GM19372 (cell line): ENCODE data around the gene LGALS9.
A peak's percentile ranks its signal among the peaks of the same experiment; 100 is the strongest.
"Not testable (repeated sequence)": the region's sequence is repeated elsewhere in the genome, so short reads cannot be mapped to it uniquely, and the experiment has no call there.

Experiments used
- ATAC-seq: cut with Tn5 transposase; IDR thresholded peaks from one replicate; pipeline ENCODE4 v1.9.1; 2021; ENCODE audit warnings: mild to moderate bottlenecking, low read depth, moderate library complexity; ENCODE audit not compliant: unreplicated experiment

The LGALS9 gene

GRCh38 chr17:27650836-27651235, 19.8 kb downstream of the LGALS9 start:
- no peak for ATAC-seq

DNA sequence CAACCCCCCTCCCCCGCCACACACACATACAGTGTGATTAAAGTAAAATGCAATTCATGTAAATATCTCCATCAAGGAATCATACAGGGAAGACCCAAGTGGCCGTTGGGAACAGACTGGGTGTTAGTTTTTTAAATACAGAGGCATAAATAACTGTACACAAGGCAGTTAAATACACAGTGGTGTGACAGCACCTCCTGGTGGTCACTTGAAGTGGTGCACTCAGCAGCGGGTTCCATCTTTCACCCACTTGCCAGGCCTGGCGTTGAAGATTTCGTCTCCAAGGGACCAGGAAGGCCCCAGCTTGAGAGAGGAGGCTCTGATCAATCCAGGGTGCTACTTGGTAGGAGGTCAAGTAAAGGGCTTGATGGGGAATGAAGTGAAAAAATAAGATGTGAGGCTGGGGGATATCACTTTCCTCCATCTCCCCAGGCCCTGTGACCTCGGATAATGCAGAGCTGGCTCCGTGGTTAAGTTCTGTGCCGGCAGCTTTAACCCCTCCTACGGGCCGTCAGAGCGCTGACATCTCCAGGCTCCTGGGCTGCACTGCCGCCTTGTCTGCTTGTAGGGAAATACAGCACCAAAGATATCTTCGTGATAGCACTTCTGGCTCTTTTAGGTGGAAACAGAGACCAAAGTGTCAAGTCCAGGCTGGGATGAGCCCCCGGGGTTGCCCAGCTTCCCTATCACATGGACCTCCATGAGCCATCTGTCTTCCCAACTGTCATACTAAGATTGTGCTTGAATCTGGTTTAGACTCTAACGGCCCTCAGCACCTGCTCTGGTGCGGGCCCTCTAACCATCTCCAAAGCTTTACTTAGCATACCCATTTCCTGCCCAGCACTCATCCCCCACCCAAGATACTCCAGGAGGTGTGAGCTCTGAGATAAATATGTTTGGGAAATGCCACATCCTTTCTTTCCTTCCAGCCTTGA, 20.7 kb downstream of the LGALS9 start:
- no peak for ATAC-seq

GRCh38 chr17:27653449-27653971, 22.5 kb downstream of the LGALS9 start:
- not testable (repeated sequence) for ATAC-seq

DNA sequence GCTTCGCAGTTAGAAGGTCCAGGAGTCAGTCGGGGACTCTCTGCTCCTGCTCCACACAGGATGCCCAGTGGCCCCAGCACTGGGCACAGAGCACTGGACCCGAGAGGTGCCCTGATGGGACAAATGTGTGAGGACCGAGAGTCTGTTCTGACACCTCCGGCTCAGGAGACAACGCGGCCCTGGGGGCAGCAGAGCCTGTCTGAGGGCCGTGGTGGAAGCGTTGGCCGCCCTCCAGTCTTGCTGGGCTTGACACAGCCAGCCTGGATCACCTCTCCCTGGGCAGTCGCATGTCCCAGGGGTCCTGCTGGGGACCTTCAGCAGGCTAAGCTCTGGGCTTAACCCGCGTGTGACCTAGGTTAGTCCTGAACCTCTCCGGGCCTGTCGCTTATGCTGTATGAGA, 23.1 kb downstream of the LGALS9 start:
- no peak for ATAC-seq

GRCh38 chr17:27654654-27655524, 23.9 kb downstream of the LGALS9 start:
- peak; percentile 86 for ATAC-seq

DNA sequence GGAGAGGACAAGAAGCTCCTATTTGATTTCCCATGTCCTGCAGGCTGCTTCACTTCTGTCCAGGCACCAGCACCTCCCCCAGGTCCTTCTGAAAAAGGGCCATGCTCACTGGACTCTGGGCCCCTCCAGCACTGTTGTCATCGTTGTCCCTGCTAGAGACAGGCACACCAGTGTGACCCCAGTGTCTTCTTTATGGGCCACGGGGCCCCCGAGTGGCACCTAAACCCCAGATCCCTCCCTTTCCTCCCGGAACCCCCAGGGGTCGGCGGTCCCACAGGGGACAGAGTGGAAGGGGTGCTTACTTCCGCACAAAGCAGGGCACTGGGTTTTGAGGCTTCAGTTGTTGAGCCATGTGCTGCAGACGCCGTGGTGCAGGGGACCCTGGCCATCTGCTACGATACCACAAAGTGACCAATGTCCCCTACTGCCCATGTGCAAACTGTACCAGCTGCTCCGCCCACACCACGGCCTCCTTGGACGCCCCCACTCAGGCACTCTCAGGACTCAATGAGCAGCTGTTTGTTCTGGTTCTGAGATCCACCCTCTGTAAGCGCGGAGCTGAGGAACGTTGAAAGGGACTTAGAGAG, 24.6 kb downstream of the LGALS9 start:
- not testable (repeated sequence) for ATAC-seq

- ATAC-seq: not testable (repeated sequence)
Observed at GRCh38 chr17:27656620-27657019, 25.6 kb downstream of the LGALS9 start.

DNA sequence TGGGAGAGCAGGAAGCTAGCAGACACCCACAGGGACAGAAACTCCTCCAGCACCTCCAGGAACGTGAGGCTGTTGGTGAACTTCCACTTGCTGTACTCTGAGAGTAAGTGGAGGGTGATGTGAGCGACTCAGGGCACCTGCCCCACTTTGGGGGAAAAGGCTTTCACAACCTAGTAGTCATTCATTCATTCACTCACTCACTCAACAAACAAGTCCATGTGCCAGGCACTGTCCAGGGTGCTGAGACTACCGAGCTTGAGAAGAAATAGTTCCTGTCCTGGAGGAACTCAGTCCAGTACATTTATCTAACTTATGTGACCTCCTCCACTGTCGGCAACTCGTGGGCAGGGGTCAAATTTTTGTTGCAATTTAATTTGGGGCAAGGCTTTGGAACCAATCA, 26.6 kb downstream of the LGALS9 start:
- ATAC-seq: no peak

GRCh38 chr17:27659683-27660082, 28.7 kb downstream of the LGALS9 start:
- no peak for ATAC-seq

DNA sequence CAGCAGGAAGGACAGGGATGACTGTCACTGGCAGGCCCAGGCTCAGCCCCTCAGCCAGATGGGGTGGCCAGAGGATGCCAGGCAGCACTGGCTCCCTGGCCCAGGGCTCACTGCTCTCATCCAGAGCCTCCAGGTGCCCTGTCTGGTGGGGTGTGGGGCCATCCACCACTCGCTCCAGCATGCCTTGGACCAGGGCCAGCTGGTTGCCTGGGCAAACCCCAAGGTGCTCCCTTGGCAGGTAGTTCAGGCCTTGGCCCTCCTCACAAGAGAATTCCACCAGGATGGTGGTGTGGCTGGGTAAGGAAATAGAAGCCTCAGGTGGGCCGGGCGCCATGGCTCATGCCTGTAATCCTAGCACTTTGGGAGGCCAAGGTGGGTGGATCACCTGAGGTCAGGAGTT, 29.4 kb downstream of the LGALS9 start:
- ATAC-seq: no peak

DNA sequence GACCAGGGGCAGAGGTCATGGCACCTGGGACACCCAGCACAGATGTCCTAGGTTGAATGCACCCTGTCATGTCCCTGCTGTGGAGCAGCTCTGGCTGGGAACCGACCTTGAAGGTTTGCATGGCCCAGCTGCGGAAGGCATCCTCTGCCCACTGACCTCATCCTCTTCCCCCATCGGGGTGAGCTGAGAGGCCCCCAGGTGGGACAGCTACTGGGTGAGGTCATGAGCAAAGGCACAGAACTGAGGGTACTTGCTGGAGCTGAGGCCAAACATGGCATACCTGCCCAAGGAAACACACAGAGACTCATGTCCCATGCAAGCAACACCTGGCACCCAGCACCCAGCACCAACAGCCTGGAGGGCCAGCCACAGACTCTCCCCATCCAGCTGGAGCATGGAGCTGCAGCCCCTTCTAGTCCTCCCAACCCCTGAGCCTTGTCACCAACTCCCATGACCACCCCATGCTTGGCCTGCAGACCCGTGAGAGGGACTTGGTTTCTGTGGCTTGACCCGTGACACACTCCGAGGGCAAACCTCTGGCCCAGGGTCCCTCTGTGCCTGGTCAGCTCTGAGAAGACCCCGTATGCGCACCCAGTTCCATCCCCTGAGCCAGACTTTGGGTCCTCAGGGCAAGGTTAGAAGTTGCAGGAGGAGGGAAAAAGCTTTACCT, 33.1 kb downstream of the LGALS9 start:
- no peak for ATAC-seq

DNA sequence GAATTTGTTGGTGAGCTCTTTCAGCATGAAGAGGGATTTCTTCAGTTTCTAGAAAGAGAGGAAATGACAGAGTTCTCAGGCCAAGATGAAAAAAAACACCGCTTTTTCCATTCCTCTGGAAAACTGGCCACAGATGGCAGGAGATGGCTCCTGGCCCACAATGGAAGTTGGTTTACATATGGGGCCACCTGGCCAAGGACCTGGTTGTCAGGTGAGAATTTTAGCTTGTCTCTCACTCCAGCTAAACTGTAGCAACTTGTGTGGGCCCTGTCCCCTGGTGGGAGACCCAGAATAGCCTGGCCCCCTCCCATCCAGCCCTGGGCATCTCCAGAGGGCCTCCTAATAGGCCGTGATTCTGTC, 33.6 kb downstream of the LGALS9 start:
- ATAC-seq: no peak

GRCh38 chr17:27665549-27665948, 34.6 kb downstream of the LGALS9 start:
- ATAC-seq: no peak

DNA sequence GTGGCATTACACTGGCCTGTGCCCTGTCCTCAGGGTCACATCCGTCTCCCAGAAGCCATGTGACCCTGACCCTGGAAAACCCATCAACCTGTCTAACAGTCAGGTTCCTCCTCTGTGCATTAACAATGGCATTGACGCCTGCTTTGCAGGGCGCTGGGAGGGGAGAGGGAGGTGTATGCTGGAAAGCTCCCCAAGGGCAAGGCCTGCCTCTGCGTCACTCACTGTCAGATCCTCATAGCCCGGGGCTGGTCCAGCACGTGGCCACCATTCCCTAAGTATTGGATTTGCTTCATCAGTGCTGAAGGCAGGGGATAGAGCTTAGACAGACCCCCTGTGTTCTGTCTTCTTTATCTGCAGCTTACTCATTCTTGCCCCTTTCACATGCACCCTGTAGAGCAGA, 35.3 kb downstream of the LGALS9 start:
- ATAC-seq: not testable (repeated sequence)

DNA sequence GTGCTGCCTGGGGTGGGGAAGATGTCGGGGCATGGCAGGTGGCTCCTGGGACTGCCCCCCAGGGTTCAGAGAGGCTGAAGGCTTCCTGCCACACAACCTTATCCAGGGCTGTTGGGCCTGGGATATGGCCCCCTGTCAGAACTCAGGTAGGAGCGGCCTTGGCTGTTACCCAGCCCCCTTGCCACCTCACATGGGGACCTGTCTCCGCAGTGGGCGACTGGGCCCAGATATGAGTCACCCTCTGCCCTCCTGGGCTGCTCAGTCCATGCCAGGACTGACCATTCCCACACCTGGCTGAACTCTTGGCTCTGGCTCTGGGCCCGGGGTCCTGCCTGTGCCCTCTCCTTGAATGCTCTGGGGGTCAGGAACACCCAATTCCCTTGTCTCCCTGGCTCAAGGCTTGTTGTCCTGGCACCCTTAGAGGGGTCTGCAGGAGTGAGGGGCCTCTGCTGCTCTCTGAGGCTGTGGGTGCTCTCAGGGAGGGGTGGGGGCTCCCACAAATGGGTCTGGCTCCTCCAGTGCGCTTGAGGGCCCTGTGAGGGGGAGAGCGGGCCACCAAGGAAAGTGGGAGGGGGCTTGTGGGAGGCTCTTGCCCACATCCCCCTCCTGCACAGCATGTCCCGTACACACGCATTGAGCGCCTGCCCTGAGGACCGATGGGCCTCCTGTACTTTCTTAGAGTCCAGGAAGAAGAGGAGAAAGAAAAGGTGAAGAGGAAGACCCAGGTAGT, 36.0 kb downstream of the LGALS9 start:
- ATAC-seq: no peak

- ATAC-seq: no peak
Observed at GRCh38 chr17:27667656-27668487, 36.9 kb downstream of the LGALS9 start.

GRCh38 chr17:27668488-27668823, 37.5 kb downstream of the LGALS9 start:
- no peak for ATAC-seq

DNA sequence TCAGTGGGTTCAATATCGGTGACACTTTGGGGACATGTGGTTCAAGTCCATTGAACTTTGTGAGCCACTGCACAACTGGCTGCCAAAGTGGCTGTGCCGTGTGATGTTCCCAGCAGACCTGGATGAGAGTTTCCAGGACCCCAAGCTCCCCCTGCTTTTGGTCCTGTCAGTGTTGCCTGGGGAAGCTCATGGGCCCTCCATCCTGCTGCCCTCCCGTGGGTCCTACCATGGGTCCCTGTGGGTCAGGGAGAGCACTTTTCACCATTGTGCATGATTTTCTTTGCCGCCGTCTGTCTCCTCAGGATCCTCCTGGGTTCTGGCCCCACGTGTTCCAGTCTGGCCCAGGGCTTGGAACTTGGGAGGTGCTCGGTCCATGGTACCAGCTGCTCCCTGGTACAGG, 38.1 kb downstream of the LGALS9 start:
- ATAC-seq: no peak

DNA sequence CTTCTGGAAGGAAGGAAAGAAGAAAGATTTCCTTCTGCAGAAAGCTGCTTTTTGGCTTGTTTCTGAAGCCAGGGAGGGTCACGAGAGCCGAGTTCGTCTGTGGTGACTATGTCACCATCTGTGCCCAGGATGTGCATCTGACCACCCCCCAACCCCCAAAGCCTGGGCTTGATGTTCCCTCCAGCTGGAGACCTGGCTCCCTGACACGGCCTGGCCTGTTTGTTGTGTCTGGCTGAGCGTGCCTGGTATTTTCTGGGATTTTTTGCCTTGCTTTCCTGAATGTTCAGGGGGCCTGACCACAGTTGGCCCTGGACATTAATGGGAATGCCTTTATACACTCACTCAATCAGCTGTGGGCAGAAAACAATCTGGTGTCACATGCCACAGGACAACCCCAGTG, 38.9 kb downstream of the LGALS9 start:
- no peak for ATAC-seq
